ENCODE measurements around the gene GPR137B.

DNA sequence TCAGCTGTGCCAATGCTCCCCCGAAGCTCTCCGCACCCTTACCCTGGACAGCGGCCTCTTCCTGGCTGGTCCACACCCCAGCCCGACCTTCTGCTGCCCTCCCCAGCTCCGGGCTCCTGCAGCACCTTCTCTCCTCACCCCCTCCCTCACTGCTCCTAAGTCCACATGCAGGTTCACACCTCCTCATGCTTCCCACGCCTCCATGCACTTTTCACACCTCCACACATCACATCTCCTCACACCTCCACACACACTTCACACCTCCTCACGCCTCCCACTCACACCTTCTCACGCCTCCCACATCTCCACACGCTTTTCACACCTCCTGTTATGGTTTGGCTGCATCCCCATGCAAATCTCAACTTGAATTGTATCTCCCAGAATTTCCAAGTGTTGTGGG lies 18.9 kb downstream of the GPR137B start:
- TF ChIP-seq, protein P1, sequence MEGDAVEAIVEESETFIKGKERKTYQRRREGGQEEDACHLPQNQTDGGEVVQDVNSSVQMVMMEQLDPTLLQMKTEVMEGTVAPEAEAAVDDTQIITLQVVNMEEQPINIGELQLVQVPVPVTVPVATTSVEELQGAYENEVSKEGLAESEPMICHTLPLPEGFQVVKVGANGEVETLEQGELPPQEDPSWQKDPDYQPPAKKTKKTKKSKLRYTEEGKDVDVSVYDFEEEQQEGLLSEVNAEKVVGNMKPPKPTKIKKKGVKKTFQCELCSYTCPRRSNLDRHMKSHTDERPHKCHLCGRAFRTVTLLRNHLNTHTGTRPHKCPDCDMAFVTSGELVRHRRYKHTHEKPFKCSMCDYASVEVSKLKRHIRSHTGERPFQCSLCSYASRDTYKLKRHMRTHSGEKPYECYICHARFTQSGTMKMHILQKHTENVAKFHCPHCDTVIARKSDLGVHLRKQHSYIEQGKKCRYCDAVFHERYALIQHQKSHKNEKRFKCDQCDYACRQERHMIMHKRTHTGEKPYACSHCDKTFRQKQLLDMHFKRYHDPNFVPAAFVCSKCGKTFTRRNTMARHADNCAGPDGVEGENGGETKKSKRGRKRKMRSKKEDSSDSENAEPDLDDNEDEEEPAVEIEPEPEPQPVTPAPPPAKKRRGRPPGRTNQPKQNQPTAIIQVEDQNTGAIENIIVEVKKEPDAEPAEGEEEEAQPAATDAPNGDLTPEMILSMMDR (IDR thresholded peaks at IDR 0.05): no peak
- no peak for TF ChIP-seq POLR2A (IDR thresholded peaks at IDR 0.05)
